Endothelial cell (in vitro differentiated cells): Measurements from ENCODE around the gene CNIH3. TPM values are rescaled to one million over a fixed set of nuclear protein-coding genes. Genes with fewer than 3 reads are reported as not detected.

Experiments used
- DNase-seq: peaks from one replicate; pipeline ENCODE4 v3.0.0; 2021; ENCODE audit warnings: low spot score
- H3K27ac Mint-ChIP-seq: one replicate; pipeline ENCODE4 v1.8.0; 2021; ENCODE audit warnings: mixed read lengths, inconsistent platforms; ENCODE audit not compliant: unreplicated experiment
- H3K27me3 Mint-ChIP-seq: one replicate; pipeline ENCODE4 v1.8.0; 2021; ENCODE audit warnings: mild to moderate bottlenecking, moderate library complexity, mixed read lengths, inconsistent platforms; ENCODE audit not compliant: unreplicated experiment
- H3K36me3 Mint-ChIP-seq: one replicate; pipeline ENCODE4 v1.8.0; 2021; ENCODE audit warnings: mild to moderate bottlenecking, low read depth, mixed read lengths, inconsistent platforms; ENCODE audit not compliant: unreplicated experiment
- H3K4me1 Mint-ChIP-seq: one replicate; pipeline ENCODE4 v1.8.0; 2021; ENCODE audit warnings: mild to moderate bottlenecking, mixed read lengths, inconsistent platforms; ENCODE audit not compliant: unreplicated experiment
- H3K4me3 Mint-ChIP-seq: one replicate; pipeline ENCODE4 v1.8.0; 2021; ENCODE audit warnings: mild to moderate bottlenecking, mixed read lengths, inconsistent platforms; ENCODE audit not compliant: unreplicated experiment
- H3K9me3 Mint-ChIP-seq: one replicate; pipeline ENCODE4 v1.8.0; 2021; ENCODE audit warnings: mixed read lengths, inconsistent platforms; ENCODE audit not compliant: unreplicated experiment
- total RNA-seq: library from RNA; stranded (reverse); fragmentation: NEBNext Ultra II Directional; extraction: Animal tissue kit (Norgen Biotek cat#: 25700); gene quantifications from one replicate; pipeline ENCODE4 v1.2.1, GENCODE V29; 2021; ENCODE audit not compliant: unreplicated experiment
- TF ChIP-seq, protein P1 (sequence below): fragments of 200-600 bp; sonication (generic); IDR thresholded peaks from one replicate; pipeline ENCODE4 v1.5.0; 2021; ENCODE audit warnings: antibody characterized with exemption; ENCODE audit not compliant: unreplicated experiment

Gene CNIH3
- total RNA-seq, 1 donor from 2014 or later, result 4.7 TPM

DNA sequence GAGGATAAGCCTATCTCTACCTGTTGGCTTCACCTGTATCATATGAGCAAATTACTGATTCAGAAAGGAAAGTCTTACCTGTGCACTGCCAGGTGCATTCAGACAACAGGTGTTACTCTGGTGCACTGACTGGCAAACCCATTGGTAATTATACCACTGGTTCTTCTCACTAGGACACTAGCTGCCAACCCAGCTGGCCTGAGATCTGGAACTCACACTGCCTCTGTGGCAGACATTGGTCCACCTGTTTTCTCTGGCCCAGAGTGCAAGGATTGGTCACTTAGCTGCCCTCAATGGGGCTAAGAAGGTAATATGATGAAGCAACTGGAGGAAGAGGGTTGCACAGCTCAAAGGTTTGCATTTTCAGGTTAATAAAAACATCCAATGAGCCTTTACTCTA lies 173.2 kb downstream of the CNIH3 start:
- TF ChIP-seq, protein P1, sequence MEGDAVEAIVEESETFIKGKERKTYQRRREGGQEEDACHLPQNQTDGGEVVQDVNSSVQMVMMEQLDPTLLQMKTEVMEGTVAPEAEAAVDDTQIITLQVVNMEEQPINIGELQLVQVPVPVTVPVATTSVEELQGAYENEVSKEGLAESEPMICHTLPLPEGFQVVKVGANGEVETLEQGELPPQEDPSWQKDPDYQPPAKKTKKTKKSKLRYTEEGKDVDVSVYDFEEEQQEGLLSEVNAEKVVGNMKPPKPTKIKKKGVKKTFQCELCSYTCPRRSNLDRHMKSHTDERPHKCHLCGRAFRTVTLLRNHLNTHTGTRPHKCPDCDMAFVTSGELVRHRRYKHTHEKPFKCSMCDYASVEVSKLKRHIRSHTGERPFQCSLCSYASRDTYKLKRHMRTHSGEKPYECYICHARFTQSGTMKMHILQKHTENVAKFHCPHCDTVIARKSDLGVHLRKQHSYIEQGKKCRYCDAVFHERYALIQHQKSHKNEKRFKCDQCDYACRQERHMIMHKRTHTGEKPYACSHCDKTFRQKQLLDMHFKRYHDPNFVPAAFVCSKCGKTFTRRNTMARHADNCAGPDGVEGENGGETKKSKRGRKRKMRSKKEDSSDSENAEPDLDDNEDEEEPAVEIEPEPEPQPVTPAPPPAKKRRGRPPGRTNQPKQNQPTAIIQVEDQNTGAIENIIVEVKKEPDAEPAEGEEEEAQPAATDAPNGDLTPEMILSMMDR, result no peak
- Mint-ChIP-seq H3K4me1 (peaks cover 16% of the 10 kb centered on the region), H3K36me3 (no peaks in the 10 kb centered on the region), H3K4me3 (no peak overlapping the region), H3K27me3 (peaks cover 10% of the 10 kb centered on the region), H3K9me3 (peaks cover 4% of the 10 kb centered on the region), H3K27ac (no peak overlapping the region)
- no peak for DNase-seq

Other genes starting within 250 kb of the CNIH3 start
- 126 TPM for gene WDR26, start 181.5 kb upstream of the CNIH3 start, total RNA-seq